ENCODE results near the gene GDF2. TPM values are rescaled to one million over a fixed set of nuclear protein-coding genes. Genes with fewer than 3 reads are reported as not detected.

The GDF2 gene
- total RNA-seq, 4 donors from 2014 or later, result not detected

DNA sequence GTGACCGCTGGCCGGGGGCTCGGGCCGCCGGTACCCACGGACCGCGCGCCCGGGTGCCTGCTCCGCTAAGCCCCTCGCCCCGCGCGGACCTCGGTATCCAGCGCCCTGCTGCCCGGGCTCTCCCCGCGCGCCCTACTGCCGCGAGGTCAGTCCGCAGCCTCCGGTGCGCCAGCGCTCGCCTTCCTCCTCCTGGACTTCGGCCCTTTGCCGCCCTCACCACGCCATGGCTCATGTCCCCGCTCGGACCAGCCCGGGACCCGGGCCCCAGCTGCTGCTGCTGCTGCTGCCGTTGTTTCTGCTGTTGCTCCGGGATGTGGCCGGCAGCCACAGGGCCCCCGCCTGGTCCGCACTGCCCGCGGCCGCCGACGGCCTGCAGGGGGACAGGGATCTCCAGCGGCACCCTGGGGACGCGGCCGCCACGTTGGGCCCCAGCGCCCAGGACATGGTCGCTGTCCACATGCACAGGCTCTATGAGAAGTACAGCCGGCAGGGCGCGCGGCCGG lies 21.8 kb upstream of the GDF2 start:
- WGBS, 2 donors, result 3 to 5% methylated on average over 5 to 44 of the region's 57 CpGs
- TF ChIP-seq, protein P1, sequence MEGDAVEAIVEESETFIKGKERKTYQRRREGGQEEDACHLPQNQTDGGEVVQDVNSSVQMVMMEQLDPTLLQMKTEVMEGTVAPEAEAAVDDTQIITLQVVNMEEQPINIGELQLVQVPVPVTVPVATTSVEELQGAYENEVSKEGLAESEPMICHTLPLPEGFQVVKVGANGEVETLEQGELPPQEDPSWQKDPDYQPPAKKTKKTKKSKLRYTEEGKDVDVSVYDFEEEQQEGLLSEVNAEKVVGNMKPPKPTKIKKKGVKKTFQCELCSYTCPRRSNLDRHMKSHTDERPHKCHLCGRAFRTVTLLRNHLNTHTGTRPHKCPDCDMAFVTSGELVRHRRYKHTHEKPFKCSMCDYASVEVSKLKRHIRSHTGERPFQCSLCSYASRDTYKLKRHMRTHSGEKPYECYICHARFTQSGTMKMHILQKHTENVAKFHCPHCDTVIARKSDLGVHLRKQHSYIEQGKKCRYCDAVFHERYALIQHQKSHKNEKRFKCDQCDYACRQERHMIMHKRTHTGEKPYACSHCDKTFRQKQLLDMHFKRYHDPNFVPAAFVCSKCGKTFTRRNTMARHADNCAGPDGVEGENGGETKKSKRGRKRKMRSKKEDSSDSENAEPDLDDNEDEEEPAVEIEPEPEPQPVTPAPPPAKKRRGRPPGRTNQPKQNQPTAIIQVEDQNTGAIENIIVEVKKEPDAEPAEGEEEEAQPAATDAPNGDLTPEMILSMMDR (IDR thresholded peaks at IDR 0.05), result peak in 2 of 5 experiments; percentile 28 to 33
- TF ChIP-seq EP300 (IDR thresholded peaks at IDR 0.05), result no peak
- peak overlapping the region in 3 of 4 donors; percentile 47 to 77 (median 58) for H3K27ac ChIP-seq
- H3K36me3 ChIP-seq, result no peaks in the 10 kb centered on the region
- peak overlapping the region; percentile 37 to 65 (median 60) for H3K4me3 ChIP-seq
- DNase-seq (ENCODE audit: low spot score in 2 of 2), result no peak
- no peaks in the 10 kb centered on the region for H3K9me3 ChIP-seq
- peaks cover 0 to 52% (median 14%) of the 10 kb centered on the region in 4 donors for H3K4me1 ChIP-seq
- peaks cover 0 to 22% of the 10 kb centered on the region in 2 donors for H3K27me3 ChIP-seq

DNA sequence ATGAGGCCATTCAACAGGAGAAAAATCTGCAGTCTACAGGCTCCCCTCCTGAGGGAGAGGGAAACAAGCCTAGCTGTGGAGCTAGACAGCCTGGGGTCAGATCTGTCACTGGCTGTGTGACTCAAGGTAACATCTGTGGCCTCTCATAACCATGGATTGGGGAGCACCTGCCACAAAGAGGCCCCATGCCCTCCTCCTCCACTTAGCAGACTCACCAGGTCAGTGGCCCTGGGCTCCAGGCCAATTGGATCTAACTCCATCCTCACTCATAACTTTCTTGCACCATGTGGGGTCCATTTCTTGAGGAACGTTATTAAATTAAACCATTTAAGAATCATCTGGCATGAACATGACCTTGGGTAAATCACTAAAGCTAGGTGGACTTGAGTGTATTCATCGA lies 20.4 kb upstream of the GDF2 start:
- 61 to 80% methylated on average over 2 of the region's 2 CpGs for WGBS, 2 donors
- Histone ChIP-seq H3K4me1 (peaks cover 0 to 41% (median 14%) of the 10 kb centered on the region in 4 donors), H3K9me3 (no peaks in the 10 kb centered on the region), H3K27ac (no peak overlapping the region), H3K36me3 (no peaks in the 10 kb centered on the region), H3K27me3 (peaks cover 0 to 22% of the 10 kb centered on the region in 2 donors), H3K4me3 (peak overlapping the region in 1 of 4 donors; percentile 61)
- TF ChIP-seq POLR2A (IDR thresholded peaks at IDR 0.05) (no peak), EP300 (IDR thresholded peaks at IDR 0.05) (no peak)
- TF ChIP-seq, protein P1 (IDR thresholded peaks at IDR 0.05), result no peak
- DNase-seq (ENCODE audit: low spot score in 2 of 2), result no peak

DNA sequence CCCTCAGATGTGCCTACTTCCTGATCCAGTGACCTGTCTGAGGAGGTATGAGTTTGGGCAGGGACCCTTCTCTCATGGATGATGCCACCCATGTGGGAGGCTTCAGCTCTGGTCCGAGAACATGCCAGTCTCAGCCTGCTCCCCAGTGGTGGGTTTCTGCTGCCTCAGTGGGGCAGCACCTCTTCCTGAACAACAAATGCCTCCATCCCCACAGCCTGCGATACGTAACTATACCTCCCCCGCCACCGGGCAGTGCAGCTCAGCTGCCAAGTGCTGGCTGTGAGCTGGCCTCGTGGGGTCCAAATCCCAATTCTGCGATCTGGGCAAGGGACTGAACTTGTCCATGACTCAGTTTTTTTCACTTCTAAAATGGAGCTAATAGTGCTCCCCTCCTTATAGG lies 19.1 kb upstream of the GDF2 start:
- no peak overlapping the region for H3K27ac ChIP-seq
- 86 to 87% methylated on average over 7 of the region's 7 CpGs for WGBS, 2 donors
- H3K27me3 ChIP-seq, result peaks cover 0 to 22% of the 10 kb centered on the region in 2 donors
- TF ChIP-seq, protein P1 (IDR thresholded peaks at IDR 0.05), result no peak
- peaks cover 0 to 29% (median 9%) of the 10 kb centered on the region in 4 donors for H3K4me1 ChIP-seq
- H3K4me3 ChIP-seq, result no peak overlapping the region
- no peaks in the 10 kb centered on the region for H3K36me3 ChIP-seq
- DNase-seq (ENCODE audit: low spot score in 2 of 2), result no peak
- no peaks in the 10 kb centered on the region for H3K9me3 ChIP-seq

DNA sequence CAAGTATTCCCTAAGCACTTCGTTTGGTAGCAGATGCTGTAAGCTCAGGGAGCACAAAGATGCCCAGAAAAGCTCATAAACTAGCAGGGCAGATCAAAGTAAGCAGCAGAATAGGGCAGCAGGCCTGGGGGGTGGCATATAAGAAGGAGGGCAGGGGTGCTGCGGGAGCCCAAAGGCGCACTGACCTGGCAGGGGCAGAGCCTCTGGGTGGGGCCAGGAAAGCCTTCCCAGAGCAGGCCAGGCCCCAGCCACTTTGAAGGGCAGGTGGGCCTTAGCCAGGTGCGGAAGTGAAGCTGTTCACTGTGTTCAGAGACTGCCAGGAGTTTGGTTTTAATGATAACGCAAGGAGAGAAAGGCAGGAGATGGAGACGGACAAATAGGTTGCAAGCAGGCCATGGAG lies 18.4 kb upstream of the GDF2 start:
- Histone ChIP-seq H3K9me3 (no peaks in the 10 kb centered on the region), H3K4me1 (peaks cover 0 to 25% (median 9%) of the 10 kb centered on the region in 4 donors), H3K36me3 (no peaks in the 10 kb centered on the region), H3K27ac (no peak overlapping the region), H3K4me3 (no peak overlapping the region), H3K27me3 (peaks cover 0 to 22% of the 10 kb centered on the region in 2 donors)
- TF ChIP-seq, protein P1 (IDR thresholded peaks at IDR 0.05), result no peak
- TF ChIP-seq POLR2A (IDR thresholded peaks at IDR 0.05) (no peak), EP300 (IDR thresholded peaks at IDR 0.05) (no peak)
- DNase-seq (ENCODE audit: low spot score in 2 of 2), result no peak
- 85 to 87% methylated on average over 6 of the region's 6 CpGs for WGBS, 2 donors

DNA sequence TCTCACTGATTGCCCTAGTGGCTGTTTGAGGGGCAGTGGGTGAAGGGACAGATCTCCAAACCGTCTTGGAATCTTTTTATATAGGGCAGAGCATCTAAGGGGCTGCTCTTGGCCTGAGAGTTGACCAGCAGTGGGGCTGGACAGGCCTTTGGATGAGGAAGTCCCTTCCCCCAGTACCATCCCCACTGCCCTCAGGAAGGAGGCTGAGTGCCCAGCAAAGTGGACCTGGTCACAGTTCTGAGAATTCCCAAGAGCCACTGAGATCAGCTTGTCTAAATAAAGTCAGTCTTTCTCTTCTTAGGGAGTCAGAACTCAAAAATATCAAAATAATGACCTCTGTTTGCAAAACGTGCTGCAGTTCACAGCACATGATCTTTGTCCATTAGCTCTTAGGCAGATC lies 16.7 kb upstream of the GDF2 start:
- peaks cover 0 to 19% of the 10 kb centered on the region in 2 donors for H3K27me3 ChIP-seq
- TF ChIP-seq POLR2A (IDR thresholded peaks at IDR 0.05) (no peak), EP300 (IDR thresholded peaks at IDR 0.05) (no peak)
- TF ChIP-seq, protein P1 (IDR thresholded peaks at IDR 0.05), result no peak
- peaks cover 0 to 6% (median 0%) of the 10 kb centered on the region in 3 donors for H3K36me3 ChIP-seq
- no peak overlapping the region for H3K4me3 ChIP-seq
- H3K9me3 ChIP-seq, result no peaks in the 10 kb centered on the region
- DNase-seq (ENCODE audit: low spot score in 2 of 2), result no peak
- 26 to 54% methylated on average over 2 of the region's 2 CpGs for WGBS, 2 donors
- H3K4me1 ChIP-seq, result peaks cover 0 to 9% (median 5%) of the 10 kb centered on the region in 4 donors
- no peak overlapping the region for H3K27ac ChIP-seq

All from tibial nerve (tissue), 4 donors.